Mesenchymal stem cell (in vitro differentiated cells and primary cell): ENCODE data around the gene DSCAM.

Experiments used
- DNase-seq: peaks from one replicate; pipeline ENCODE4 v3.0.0-alpha.2; 2013
- H2AFZ ChIP-seq: one replicate; pipeline ENCODE4 v1.6.1; 2013; ENCODE audit warnings: low read depth, mild to moderate bottlenecking, control low read depth, inconsistent platforms, low read length, moderate library complexity
- H2AK5ac ChIP-seq: 2 replicates; pipeline ENCODE4 v1.6.1; 2013; ENCODE audit warnings: low read length, moderate library complexity, mild to moderate bottlenecking, inconsistent platforms; ENCODE audit not compliant: severe bottlenecking
- H2BK120ac ChIP-seq: one replicate; pipeline ENCODE4 v1.6.1; 2013; ENCODE audit warnings: low read depth, mild to moderate bottlenecking, inconsistent platforms, low read length, moderate library complexity
- H2BK12ac ChIP-seq, 2 experiments: one replicate each; pipeline ENCODE4 v1.6.1; 2013; ENCODE audit warnings: inconsistent platforms in 2 of 2, low read length in 2 of 2, mild to moderate bottlenecking in 2 of 2, moderate library complexity in 2 of 2, control low read depth in 1 of 2
- H2BK15ac ChIP-seq: one replicate; pipeline ENCODE4 v1.6.1; 2013; ENCODE audit warnings: mild to moderate bottlenecking, low read depth, inconsistent platforms; ENCODE audit not compliant: poor library complexity, severe bottlenecking
- H2BK5ac ChIP-seq: 2 replicates; pipeline ENCODE4 v1.6.1; 2013; ENCODE audit warnings: low read depth, mild to moderate bottlenecking, low read length, control low read depth, inconsistent platforms; ENCODE audit not compliant: poor library complexity, severe bottlenecking
- H3K14ac ChIP-seq, 2 experiments: one replicate each; pipeline ENCODE4 v1.6.1; 2013; ENCODE audit warnings: inconsistent platforms in 2 of 2, low read length in 2 of 2, control low read depth in 1 of 2, mild to moderate bottlenecking in 1 of 2, moderate library complexity in 1 of 2
- H3K18ac ChIP-seq, 2 experiments: one replicate each; pipeline ENCODE4 v1.6.1; 2013; ENCODE audit warnings: inconsistent platforms in 2 of 2, low read length in 2 of 2, control low read depth in 1 of 2, low read depth in 1 of 2, mild to moderate bottlenecking in 1 of 2
- H3K23ac ChIP-seq, 2 experiments: one replicate each; pipeline ENCODE4 v1.6.1; 2013; ENCODE audit warnings: inconsistent platforms in 2 of 2, low read length in 2 of 2, mild to moderate bottlenecking in 2 of 2, moderate library complexity in 2 of 2, control low read depth in 1 of 2
- H3K27ac ChIP-seq: 2 replicates; pipeline ENCODE4 v1.5.1; 2013; ENCODE audit warnings: mild to moderate bottlenecking, moderate library complexity, low read length, control low read depth, inconsistent platforms; ENCODE audit not compliant: poor library complexity, severe bottlenecking
- H3K27me3 ChIP-seq, 2 experiments: 2 replicates each; pipeline versions ENCODE4 v1.6.1 to v1.7.0; 2013; ENCODE audit warnings: low read length in 2 of 2, mild to moderate bottlenecking in 2 of 2, moderate library complexity in 2 of 2, control low read depth in 1 of 2, inconsistent platforms in 1 of 2; ENCODE audit not compliant: control insufficient read depth in 1 of 2, insufficient read depth in 1 of 2
- H3K36me3 ChIP-seq, 2 experiments: 2 replicates each; pipeline versions ENCODE4 v1.6.1 to v1.7.0; 2013; ENCODE audit warnings: low read length in 2 of 2, control low read depth in 1 of 2, inconsistent platforms in 1 of 2, low read depth in 1 of 2, mild to moderate bottlenecking in 1 of 2; ENCODE audit not compliant: insufficient read depth in 2 of 2, control insufficient read depth in 1 of 2
- H3K4ac ChIP-seq, 2 experiments: one replicate each; pipeline ENCODE4 v1.6.1; 2013; ENCODE audit warnings: inconsistent platforms in 2 of 2, low read length in 2 of 2, mild to moderate bottlenecking in 2 of 2, moderate library complexity in 2 of 2, control low read depth in 1 of 2, low read depth in 1 of 2
- H3K4me1 ChIP-seq: 2 replicates; pipeline ENCODE4 v1.6.1; 2013; ENCODE audit warnings: low read depth, low read length, control low read depth; ENCODE audit not compliant: control insufficient read depth, insufficient read depth
- H3K4me2 ChIP-seq: 2 replicates; pipeline ENCODE4 v1.6.1; 2013; ENCODE audit warnings: low read length, mild to moderate bottlenecking, inconsistent platforms; ENCODE audit not compliant: poor library complexity, severe bottlenecking
- H3K4me3 ChIP-seq, 2 experiments: 2 replicates each; pipeline versions ENCODE4 v1.5.1 to v1.7.0; 2013; ENCODE audit warnings: low read length in 2 of 2, mild to moderate bottlenecking in 2 of 2, control low read depth in 1 of 2, low read depth in 1 of 2; ENCODE audit not compliant: insufficient read depth in 1 of 2
- H3K79me1 ChIP-seq: replicated peaks from 2 replicates; pipeline ENCODE4 v1.6.1; 2013; ENCODE audit warnings: mild to moderate bottlenecking, control low read depth, low read length, inconsistent platforms; ENCODE audit not compliant: poor library complexity, severe bottlenecking
- H3K9ac ChIP-seq: 2 replicates; pipeline ENCODE4 v1.7.0; 2013; ENCODE audit warnings: mild to moderate bottlenecking, low read length, moderate library complexity
- H3K9me3 ChIP-seq: 2 replicates; pipeline ENCODE4 v1.7.0; 2013; ENCODE audit warnings: mild to moderate bottlenecking, low read length; ENCODE audit not compliant: control insufficient read depth
- H4K8ac ChIP-seq: one replicate; pipeline ENCODE4 v1.6.1; 2013; ENCODE audit warnings: inconsistent platforms, mild to moderate bottlenecking, low read length, moderate library complexity
- H4K91ac ChIP-seq: one replicate; pipeline ENCODE4 v1.6.1; 2013; ENCODE audit warnings: mild to moderate bottlenecking, low read length, inconsistent platforms
- WGBS: methylation state at CpG from one replicate; pipeline ENCODE4 v1.1.7; 2013; ENCODE audit warnings: mixed read lengths; 5-methylcytosine and 5-hydroxymethylcytosine counted together

Gene DSCAM

DNA sequence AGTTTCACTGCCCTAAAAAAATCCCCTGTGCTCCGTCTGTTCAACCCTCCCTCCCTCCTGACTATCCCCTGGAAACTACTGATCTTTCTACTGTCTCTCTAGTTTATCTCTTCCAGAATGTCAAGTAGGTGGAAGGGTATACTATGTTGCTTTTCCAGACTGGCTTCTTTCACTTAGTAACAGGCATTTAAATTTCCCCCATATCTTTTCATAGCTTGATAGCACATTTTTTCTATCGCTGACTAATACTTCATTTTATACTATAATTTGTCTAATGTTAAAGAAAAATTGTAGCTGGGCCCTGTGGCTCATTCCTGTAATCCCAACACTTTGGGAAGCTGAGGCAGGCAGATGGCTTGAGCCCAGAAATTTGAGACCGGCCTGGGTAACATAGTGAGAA lies 142.8 kb downstream of the DSCAM start:
- WGBS, result 50% methylated on average over 1 of the region's 3 CpGs

DNA sequence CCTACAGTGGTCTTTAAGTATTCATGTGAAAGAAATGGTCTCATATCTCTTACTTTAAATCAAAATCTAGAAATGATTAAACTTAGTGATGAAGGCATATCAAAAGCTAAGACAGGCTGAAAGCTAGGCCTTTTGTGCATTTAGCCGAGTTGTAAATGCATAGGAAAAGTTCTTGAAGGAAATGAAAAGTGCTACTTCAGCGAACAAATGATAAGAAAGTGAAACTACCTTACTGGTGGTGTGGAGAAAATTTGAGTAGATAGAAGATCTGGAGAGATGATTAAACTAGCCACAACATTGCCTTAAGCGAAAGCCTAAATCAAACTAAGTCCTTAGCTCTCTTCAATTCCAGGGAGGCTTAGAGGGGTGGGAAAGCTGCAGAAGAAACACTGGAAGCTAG lies 147.6 kb downstream of the DSCAM start:
- Histone ChIP-seq H3K9ac (no peak overlapping the region), H3K4me1 (no peaks in the 10 kb centered on the region), H2AK5ac (no peak overlapping the region), H3K23ac (no peak overlapping the region), H3K36me3 (no peaks in the 10 kb centered on the region), H3K4ac (no peak overlapping the region), H3K4me2 (no peak overlapping the region), H4K91ac (no peak overlapping the region), H2BK15ac (no peak overlapping the region), H3K14ac (no peak overlapping the region), H3K79me1 (no peaks in the 10 kb centered on the region), H2BK12ac (no peak overlapping the region), H2AFZ (no peak overlapping the region), H3K9me3 (peaks cover 10% of the 10 kb centered on the region), H2BK5ac (no peak overlapping the region), H3K4me3 (no peak overlapping the region), H2BK120ac (no peak overlapping the region), H3K27ac (no peak overlapping the region), H3K27me3 (no peaks in the 10 kb centered on the region), H4K8ac (no peak overlapping the region), H3K18ac (no peak overlapping the region)
- DNase-seq, result no peak
- 48% methylated on average over 2 of the region's 3 CpGs for WGBS

More for the DNA sequence above, 142.8 kb downstream of the DSCAM start:
- no peak overlapping the region for H3K9ac ChIP-seq
- H3K27ac ChIP-seq, result no peak overlapping the region
- H3K14ac ChIP-seq, result no peak overlapping the region
- no peak overlapping the region for H4K91ac ChIP-seq
- H3K27me3 ChIP-seq, result no peaks in the 10 kb centered on the region
- H2BK15ac ChIP-seq, result no peak overlapping the region
- no peak overlapping the region for H2AK5ac ChIP-seq
- no peak overlapping the region for H3K4ac ChIP-seq
- no peak overlapping the region for H3K4me2 ChIP-seq
- no peak overlapping the region for H2BK5ac ChIP-seq
- no peaks in the 10 kb centered on the region for H3K4me1 ChIP-seq
- no peak overlapping the region for H3K23ac ChIP-seq
- DNase-seq, result no peak
- no peak overlapping the region for H2BK120ac ChIP-seq
- H3K36me3 ChIP-seq, result no peaks in the 10 kb centered on the region
- no peak overlapping the region for H3K18ac ChIP-seq
- H2AFZ ChIP-seq, result no peak overlapping the region
- H3K9me3 ChIP-seq, result peaks cover 10% of the 10 kb centered on the region
- H3K4me3 ChIP-seq, result no peak overlapping the region
- no peak overlapping the region for H4K8ac ChIP-seq
- H3K79me1 ChIP-seq, result no peaks in the 10 kb centered on the region
- H2BK12ac ChIP-seq, result no peak overlapping the region

DNA sequence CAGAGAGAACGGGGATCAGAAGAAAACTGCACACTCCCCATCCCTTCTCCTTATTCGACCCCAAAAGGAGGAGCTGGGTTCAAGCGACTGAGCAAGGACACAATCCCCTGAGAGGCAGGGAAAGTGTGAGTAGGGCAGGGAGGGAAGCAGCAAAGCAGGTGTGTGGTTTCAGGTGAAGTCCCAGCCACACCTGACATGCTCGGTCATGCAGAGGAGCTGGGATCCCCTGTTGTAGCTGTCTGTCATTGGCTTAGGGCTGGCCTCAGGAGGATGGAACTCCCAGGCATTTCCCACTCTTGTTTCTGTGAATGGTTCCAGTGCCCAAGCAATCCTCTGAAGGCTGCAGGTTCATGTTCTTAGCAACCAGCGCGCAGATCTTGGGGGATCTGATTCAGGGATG lies 150.7 kb downstream of the DSCAM start:
- Histone ChIP-seq H2BK15ac (no peak overlapping the region), H2AK5ac (no peak overlapping the region), H3K27me3 (no peaks in the 10 kb centered on the region), H3K4ac (no peak overlapping the region), H3K4me2 (no peak overlapping the region), H2AFZ (no peak overlapping the region), H3K23ac (no peak overlapping the region), H3K9me3 (peaks cover 10% of the 10 kb centered on the region), H3K4me1 (no peaks in the 10 kb centered on the region), H3K18ac (no peak overlapping the region), H3K79me1 (no peaks in the 10 kb centered on the region), H3K4me3 (no peak overlapping the region), H2BK12ac (no peak overlapping the region), H3K36me3 (no peaks in the 10 kb centered on the region), H3K9ac (no peak overlapping the region), H3K14ac (no peak overlapping the region), H2BK5ac (no peak overlapping the region), H3K27ac (no peak overlapping the region), H4K91ac (no peak overlapping the region), H4K8ac (no peak overlapping the region), H2BK120ac (no peak overlapping the region)
- WGBS, result 69% methylated on average over 3 of the region's 6 CpGs
- no peak for DNase-seq

DNA sequence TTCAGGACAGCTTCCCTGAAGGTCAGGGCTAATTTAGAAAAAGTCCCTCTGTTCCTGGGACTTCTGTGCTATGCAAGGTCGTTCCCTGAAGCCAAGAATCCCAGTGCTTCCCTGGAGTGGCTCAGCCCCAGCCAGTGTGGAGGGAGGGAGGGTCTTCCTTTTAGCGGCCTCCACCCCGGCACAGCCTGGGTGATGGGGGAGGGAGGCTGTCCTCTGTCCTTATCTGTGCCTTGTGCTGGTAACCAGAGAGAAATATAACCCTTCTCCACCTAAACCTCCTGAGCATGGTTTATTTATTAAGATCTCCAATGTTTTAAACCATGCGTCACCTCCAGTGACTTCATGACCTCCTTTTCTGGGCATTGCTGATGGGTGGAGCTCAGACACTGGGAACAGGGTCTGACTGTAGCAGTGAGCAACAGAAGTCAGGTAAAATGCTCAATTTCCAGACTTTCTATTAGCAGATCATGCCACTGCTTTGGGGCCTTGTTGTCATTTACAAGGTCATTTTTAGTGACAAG lies 157.1 kb downstream of the DSCAM start:
- Histone ChIP-seq H4K8ac (no peak overlapping the region), H2AK5ac (no peak overlapping the region), H3K79me1 (no peaks in the 10 kb centered on the region), H3K4me2 (no peak overlapping the region), H3K4me1 (no peaks in the 10 kb centered on the region), H3K36me3 (no peaks in the 10 kb centered on the region), H3K9me3 (no peaks in the 10 kb centered on the region), H3K27ac (no peak overlapping the region), H2BK120ac (no peak overlapping the region), H3K18ac (no peak overlapping the region), H2BK12ac (no peak overlapping the region), H3K4me3 (no peak overlapping the region), H3K27me3 (no peaks in the 10 kb centered on the region), H2BK5ac (no peak overlapping the region), H4K91ac (no peak overlapping the region), H3K23ac (no peak overlapping the region), H3K4ac (no peak overlapping the region), H3K14ac (no peak overlapping the region), H3K9ac (no peak overlapping the region), H2AFZ (no peak overlapping the region), H2BK15ac (no peak overlapping the region)
- no peak for DNase-seq
- 44% methylated on average over 2 of the region's 4 CpGs for WGBS
